ENCODE results near the gene FAM240B. TPM values are rescaled to one million over a fixed set of nuclear protein-coding genes. Genes with fewer than 3 reads are reported as not detected.

The FAM240B gene
- total and polyA plus RNA-seq, 2 of the 8 experiments (the other 6 are each of a cell fraction or from before 2014, with no cell fraction given), result not detected

- Histone ChIP-seq H3K56ac (replicated peaks; ENCODE audit: insufficient read length, low read depth, low read length) (no peak overlapping the region), H3K27me3 (replicated peaks in 1 of 4; ENCODE audit: control insufficient read depth in 3 of 4, extremely low read depth in 1 of 4, insufficient read depth in 3 of 4, low read length in 3 of 4) (no peaks in the 10 kb centered on the region), H3K23ac (ENCODE audit: insufficient read length) (no peak overlapping the region), H3K4me3 (ENCODE audit: extremely low read depth in 1 of 4, insufficient read depth in 2 of 4, low read depth in 3 of 4, low read length in 4 of 4) (no peak overlapping the region), H3K9me3 (ENCODE audit: insufficient read depth in 2 of 2, low read depth in 1 of 2, low read length in 1 of 2) (no peaks in the 10 kb centered on the region), H2BK120ac (replicated peaks; ENCODE audit: low read depth, low read length) (no peak overlapping the region), H3K4me1 (replicated peaks in 1 of 4; ENCODE audit: control insufficient read depth in 3 of 4, insufficient read depth in 4 of 4, low read length in 3 of 4) (peaks cover 0 to 9% (median 3%) of the 10 kb centered on the region in 4 experiments; a peak in 3 of 7 replicates), H3K23me2 (ENCODE audit: low read depth, low read length) (no peaks in the 10 kb centered on the region), H2AK5ac (ENCODE audit: low read depth, low read length) (no peak overlapping the region), H3K9ac (replicated peaks in 1 of 4; ENCODE audit: extremely low read depth in 1 of 4, low read depth in 3 of 4, low read length in 3 of 4) (no peak overlapping the region), H4K5ac (ENCODE audit: insufficient read length, low read depth, low read length) (no peak overlapping the region), H2BK12ac (ENCODE audit: low read depth, low read length) (no peak overlapping the region), H2BK5ac (ENCODE audit: low read depth, low read length) (no peak overlapping the region), H3K14ac (ENCODE audit: insufficient read length) (no peak overlapping the region), H3K36me3 (ENCODE audit: control insufficient read depth in 2 of 4, insufficient read depth in 4 of 4, low read length in 3 of 4) (no peaks in the 10 kb centered on the region), H3K4ac (replicated peaks; ENCODE audit: insufficient read length, low read depth, low read length) (no peak overlapping the region), H4K91ac (replicated peaks; ENCODE audit: insufficient read length, low read length) (no peak overlapping the region), H2BK20ac (ENCODE audit: low read length) (no peak overlapping the region), H3K79me1 (ENCODE audit: low read depth, low read length) (no peaks in the 10 kb centered on the region), H3K18ac (ENCODE audit: extremely low read depth, low read length) (no peak overlapping the region), H3K4me2 (ENCODE audit: insufficient read depth in 1 of 2, low read depth in 2 of 2, low read length in 2 of 2) (no peak overlapping the region), H4K20me1 (replicated peaks in 1 of 2; ENCODE audit: control insufficient read depth in 1 of 2, insufficient read depth in 2 of 2, low read length in 2 of 2) (no peaks in the 10 kb centered on the region), H2BK15ac (ENCODE audit: low read length) (no peak overlapping the region), H4K8ac (ENCODE audit: extremely low read depth, insufficient read depth, low read length) (no peak overlapping the region), H3K27ac (ENCODE audit: low read depth, low read length) (no peak overlapping the region), H2AFZ (ENCODE audit: low read length) (no peak overlapping the region), H3K79me2 (ENCODE audit: control insufficient read depth in 1 of 2, insufficient read depth in 2 of 2, low read length in 2 of 2) (no peaks in the 10 kb centered on the region)
- no peak for FAIRE-seq
- CTCF ChIA-PET (ENCODE audit: partially characterized antibody), result no interaction called here
- TF ChIP-seq POLR2A (IDR thresholded peaks at IDR 0.05; ENCODE audit: control extremely low read depth in 1 of 2, low read depth in 2 of 2, low read length in 2 of 2) (no peak), EGR1 (IDR thresholded peaks at IDR 0.05; ENCODE audit: borderline replicate concordance, low read depth, low read length) (no peak), CHD1 (IDR thresholded peaks at IDR 0.05; ENCODE audit: low read depth, low read length) (no peak), RXRA (IDR thresholded peaks at IDR 0.05; ENCODE audit: insufficient read depth, low read depth, low read length) (no peak), YY1 (IDR thresholded peaks at IDR 0.05; ENCODE audit: low read depth, low read length) (no peak), SIX5 (IDR thresholded peaks at IDR 0.05; ENCODE audit: low read depth, low read length) (no peak), ASH2L (IDR thresholded peaks at IDR 0.05; ENCODE audit: low read length) (no peak), POLR2AphosphoS5 (IDR thresholded peaks at IDR 0.05; ENCODE audit: low read depth, low read length) (no peak), CHD2 (IDR thresholded peaks at IDR 0.05; ENCODE audit: low read length) (no peak), PHF8 (conservative IDR thresholded peaks at IDR 0.05; ENCODE audit: low read depth, low read length) (no peak), SP2 (IDR thresholded peaks at IDR 0.05; ENCODE audit: low read length) (no peak), KDM1A (IDR thresholded peaks at IDR 0.05; ENCODE audit: borderline replicate concordance, low read length) (no peak), ATF2 (IDR thresholded peaks at IDR 0.05; ENCODE audit: low read length) (no peak), HDAC2 (IDR thresholded peaks at IDR 0.05; ENCODE audit: borderline replicate concordance in 1 of 2, low read depth in 2 of 2, low read length in 2 of 2) (no peak)
- DNase-seq (ENCODE audit: low read depth in 1 of 2, low spot score in 2 of 2), result no peak
- POLR2A ChIA-PET (ENCODE audit: partially characterized antibody), result no interaction called here
- 87% methylated on average over 4 of the region's 4 CpGs; no CpG with 5 or more reads in 1 of the 2 experiments for WGBS, 2 experiments (ENCODE audit: extremely low coverage in 1 of 2, insufficient coverage in 1 of 2, insufficient read length in 1 of 2, insufficient replicate concordance in 2 of 2, low coverage in 1 of 2, low lambda C conversion rate in 2 of 2, missing lambda C conversion rate in 1 of 2)
These were observed 45.2 kb upstream of the FAM240B start for GRCh38 chr9:38765101-38765500.

Measured in H1 (cell line).